LNCAP (cell line): ENCODE measurements around the gene IGSF3.

Experiments
- TF ChIP-seq, protein P1 (sequence below): fragments of 450-650 bp; IDR thresholded peaks from 2 replicates; pipeline ENCODE4 v1.5.1; 2017; ENCODE audit warnings: mild to moderate bottlenecking

The IGSF3 gene

DNA sequence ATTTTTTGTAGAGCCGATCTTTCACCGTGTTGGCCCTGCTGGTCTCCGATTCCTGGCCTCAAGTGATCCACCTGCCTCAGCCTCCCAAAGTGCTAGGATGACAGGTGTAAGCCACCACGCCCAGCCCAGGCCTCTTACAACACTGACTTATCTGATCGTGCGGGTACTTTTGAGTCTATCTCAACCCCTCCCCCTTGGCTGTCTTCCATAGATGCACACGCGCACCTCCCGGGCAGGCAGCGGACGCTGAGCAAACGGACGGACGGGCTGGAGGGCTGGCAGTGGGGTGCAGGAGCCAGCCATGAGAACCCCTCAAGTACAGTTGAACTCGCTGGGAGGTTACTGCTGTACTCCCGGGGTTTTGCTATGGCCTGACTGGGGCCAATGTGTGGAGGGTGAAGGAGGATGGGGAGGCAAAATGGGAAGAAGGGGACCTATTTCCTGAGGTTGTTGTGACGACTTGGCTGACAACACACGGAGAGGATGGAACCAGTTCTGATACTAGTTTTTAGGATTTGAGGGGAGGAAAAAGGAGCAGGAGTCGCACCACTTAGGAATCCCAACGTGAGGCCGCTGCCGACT is 97.7 kb downstream of the IGSF3 start:
- TF ChIP-seq, protein P1, sequence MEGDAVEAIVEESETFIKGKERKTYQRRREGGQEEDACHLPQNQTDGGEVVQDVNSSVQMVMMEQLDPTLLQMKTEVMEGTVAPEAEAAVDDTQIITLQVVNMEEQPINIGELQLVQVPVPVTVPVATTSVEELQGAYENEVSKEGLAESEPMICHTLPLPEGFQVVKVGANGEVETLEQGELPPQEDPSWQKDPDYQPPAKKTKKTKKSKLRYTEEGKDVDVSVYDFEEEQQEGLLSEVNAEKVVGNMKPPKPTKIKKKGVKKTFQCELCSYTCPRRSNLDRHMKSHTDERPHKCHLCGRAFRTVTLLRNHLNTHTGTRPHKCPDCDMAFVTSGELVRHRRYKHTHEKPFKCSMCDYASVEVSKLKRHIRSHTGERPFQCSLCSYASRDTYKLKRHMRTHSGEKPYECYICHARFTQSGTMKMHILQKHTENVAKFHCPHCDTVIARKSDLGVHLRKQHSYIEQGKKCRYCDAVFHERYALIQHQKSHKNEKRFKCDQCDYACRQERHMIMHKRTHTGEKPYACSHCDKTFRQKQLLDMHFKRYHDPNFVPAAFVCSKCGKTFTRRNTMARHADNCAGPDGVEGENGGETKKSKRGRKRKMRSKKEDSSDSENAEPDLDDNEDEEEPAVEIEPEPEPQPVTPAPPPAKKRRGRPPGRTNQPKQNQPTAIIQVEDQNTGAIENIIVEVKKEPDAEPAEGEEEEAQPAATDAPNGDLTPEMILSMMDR = no peak

GRCh38 chr1:116569381-116569670 is 98.2 kb downstream of the IGSF3 start:
- TF ChIP-seq, protein P1 = no peak

DNA sequence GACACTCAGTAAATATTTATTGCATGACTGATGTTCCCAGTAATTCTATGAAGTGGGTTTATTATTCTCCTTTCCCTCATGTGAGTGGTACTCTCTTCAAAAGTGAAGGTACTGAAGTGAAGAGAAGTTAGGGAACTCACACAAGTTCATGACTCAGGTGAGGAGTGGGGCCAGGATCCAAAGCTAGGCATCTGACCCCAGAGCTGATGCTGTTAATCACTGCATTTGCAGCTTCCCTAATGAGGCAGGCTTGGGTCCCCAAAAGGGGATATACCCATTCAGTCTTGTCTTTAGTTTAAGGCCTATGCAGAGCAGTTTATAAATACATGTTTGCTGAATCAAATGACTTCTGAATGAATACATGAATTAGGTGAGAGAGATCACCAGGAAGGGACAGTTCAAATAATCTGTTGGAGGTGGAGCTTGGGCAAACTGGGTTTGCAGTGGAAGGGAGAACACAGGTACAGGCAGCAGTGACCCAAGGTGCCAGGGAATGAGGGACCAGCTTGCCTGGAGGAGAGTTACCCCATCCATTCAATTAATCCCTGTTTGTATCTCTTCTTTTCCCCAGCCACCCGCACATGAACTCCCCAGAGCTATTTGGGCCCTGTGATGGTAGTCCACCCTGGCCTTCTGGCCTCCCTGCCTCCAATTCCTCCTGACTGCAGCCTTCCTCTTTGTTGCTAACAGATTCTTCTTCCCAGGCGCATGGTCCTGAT is 98.7 kb downstream of the IGSF3 start:
- TF ChIP-seq, protein P1 = no peak

DNA sequence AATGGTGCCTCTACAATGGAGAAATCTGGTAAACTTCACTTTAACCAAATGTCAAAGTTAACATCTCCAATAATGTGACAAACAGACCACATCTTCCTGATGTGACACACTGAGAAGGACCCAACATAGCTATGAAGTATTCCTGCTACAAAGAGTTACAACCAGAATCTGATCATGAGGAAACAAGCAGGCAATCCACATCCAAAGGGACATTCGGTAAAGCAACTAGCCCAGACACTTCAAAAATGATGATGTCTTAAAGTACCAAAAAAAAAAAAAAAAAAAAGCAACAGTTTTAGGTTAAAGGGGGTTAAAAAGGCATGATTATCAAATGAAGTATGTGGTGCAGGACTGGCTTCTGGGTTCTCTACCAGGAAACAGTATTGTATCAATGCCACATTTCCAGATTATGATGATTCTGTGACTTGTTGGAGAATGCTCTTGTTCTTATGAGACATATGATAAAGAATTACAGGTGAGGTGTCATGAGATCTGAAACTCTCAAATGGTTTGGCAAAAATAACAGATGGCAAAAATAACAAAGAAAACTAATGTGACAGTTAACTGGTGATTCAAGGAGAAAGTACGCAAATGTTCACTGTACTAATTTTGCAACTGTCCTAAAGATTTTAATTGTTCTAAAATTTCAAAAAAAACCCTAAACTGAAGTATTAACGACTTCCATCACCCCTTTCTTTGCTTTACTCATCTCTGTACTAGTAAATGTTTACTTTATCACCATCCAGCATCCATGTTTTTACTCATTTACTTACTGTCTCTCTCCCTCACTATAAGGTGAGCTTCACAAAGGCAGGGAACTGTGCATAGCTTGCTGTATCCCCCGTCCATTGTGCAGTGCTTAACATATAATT is 99.5 kb downstream of the IGSF3 start:
- TF ChIP-seq, protein P1 = no peak

DNA sequence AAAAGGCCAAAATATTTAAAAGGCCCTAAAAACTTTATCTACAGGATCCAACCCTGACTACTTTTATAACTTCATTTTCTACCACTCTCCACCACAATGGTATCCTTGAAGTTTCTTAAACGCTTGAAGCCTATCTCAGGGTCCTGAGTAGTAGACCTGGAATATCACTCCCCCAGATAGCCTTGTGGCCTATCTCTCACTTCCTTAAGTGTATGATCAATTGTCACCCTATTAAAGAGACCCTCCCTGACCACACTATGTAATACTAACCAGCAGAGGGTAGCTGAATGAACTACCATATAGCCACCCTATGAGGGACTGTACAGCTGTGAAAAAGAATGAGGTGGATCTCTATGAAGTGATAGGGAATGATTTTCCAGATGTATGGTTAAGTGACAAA is 102.3 kb downstream of the IGSF3 start:
- TF ChIP-seq, protein P1 = no peak

DNA sequence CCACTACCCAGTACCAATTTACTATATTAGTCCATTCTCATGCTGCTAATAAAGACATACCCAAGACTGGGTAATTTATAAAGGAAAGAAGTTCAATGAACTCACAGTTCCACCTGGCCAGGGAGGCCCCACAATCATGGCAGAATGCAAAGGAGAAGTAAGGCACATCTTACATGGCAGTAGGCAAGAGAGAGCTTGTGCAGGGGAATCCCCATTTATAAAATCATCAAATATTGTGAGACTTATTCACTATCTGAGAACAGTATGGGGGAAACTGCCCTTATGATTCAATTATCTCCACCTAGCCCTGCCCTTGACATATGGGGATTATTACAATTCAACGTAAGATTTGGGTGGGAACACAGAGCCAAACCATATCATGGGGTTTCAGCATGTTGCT is 103.1 kb downstream of the IGSF3 start:
- TF ChIP-seq, protein P1 = no peak

GRCh38 chr1:116561563-116561962 is 106.0 kb downstream of the IGSF3 start:
- TF ChIP-seq, protein P1 = no peak
